Upper lobe of left lung (tissue), 4 donors: ENCODE data around the gene BBIP1.

Source experiments
- CTCF ChIP-seq, 6 experiments: fragments of 450-650 bp in 4 of 6; fragments of 200-600 bp in 2 of 6; sonication (generic) in 2 of 6; IDR thresholded peaks; one replicate each; pipeline ENCODE4 v1.5.1; 2016 to 2019; ENCODE audit warnings: antibody characterized with exemption in 6 of 6
- EP300 ChIP-seq, 4 donors: sonication (generic); formaldehyde crosslinking; IDR thresholded peaks; one replicate each; pipeline ENCODE4 v1.5.1; 2017; ENCODE audit warnings: antibody characterized with exemption in 4 of 4, control low read depth in 2 of 4
- POLR2A ChIP-seq, 4 donors: fragments of 450-650 bp; IDR thresholded peaks; one replicate each; pipeline ENCODE4 v1.5.1; 2016 to 2017; ENCODE audit warnings: antibody characterized with exemption in 4 of 4, mild to moderate bottlenecking in 2 of 4
- POLR2AphosphoS5 ChIP-seq, 2 donors: sonication (generic); formaldehyde crosslinking; IDR thresholded peaks; one replicate each; pipeline ENCODE4 v1.5.1; 2017; ENCODE audit warnings: antibody characterized with exemption in 2 of 2

DNA sequence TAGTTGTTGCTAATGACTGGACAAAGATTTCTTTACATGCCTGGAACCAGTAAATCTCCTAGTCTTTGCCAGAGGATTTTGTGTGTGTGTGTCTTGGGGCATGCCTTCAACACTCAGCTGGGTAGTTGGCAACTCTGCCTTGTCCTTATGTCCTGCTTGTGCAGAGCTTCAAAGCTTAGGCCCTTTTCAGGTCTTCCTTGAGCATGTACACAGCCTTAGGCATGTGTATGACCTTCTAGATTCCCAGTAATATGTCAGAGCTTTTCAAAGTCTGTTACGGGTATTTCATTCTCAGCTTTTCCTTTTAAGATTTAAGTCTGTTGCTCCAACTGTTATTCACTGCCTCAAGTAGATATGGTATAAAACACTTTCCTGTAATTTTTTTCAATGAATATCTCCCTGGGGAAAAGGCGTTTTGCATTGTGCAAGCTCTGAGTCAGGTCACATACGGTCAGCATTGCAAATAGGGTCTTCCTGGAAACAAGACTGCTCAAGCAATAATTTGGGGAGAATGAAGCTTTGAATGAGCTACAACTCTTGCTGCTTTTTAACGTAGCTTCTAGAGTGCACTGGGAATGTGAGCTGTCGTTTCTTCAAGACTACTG lies 25.9 kb upstream of the BBIP1 start:
- TF ChIP-seq CTCF (IDR thresholded peaks at IDR 0.05) (no peak), POLR2A (IDR thresholded peaks at IDR 0.05) (no peak), POLR2AphosphoS5 (IDR thresholded peaks at IDR 0.05) (peak in 1 of 2 donors; percentile 23), EP300 (IDR thresholded peaks at IDR 0.05) (no peak)
